GM21423 (cell line): ENCODE data around the gene CPLANE1.
"Not testable (repeated sequence)": the region's sequence is repeated elsewhere in the genome, so short reads cannot be mapped to it uniquely, and the experiment has no call there.

Source experiments
- ATAC-seq: cut with Tn5 transposase; IDR thresholded peaks from one replicate; pipeline ENCODE4 v1.9.1; 2021; ENCODE audit warnings: mild to moderate bottlenecking, moderate library complexity; ENCODE audit not compliant: unreplicated experiment

The CPLANE1 gene

GRCh38 chr5:37248970-37249814 lies at the start of gene CPLANE1:
Gene CPLANE1, minus strand, starts transcription at chr5:37249376. Its CDS starts 1,678 bp downstream, at chr5:37247698.
- peak; percentile 81 for ATAC-seq

GRCh38 chr5:37296313-37296712 lies 47.1 kb upstream of the CPLANE1 start:
- not testable (repeated sequence) for ATAC-seq

- no peak for ATAC-seq
Observed at GRCh38 chr5:37283214-37283820, 34.1 kb upstream of the CPLANE1 start.

GRCh38 chr5:37275511-37275910 lies 26.3 kb upstream of the CPLANE1 start:
- ATAC-seq: no peak

- no peak for ATAC-seq
Observed at GRCh38 chr5:37272511-37272910, 23.3 kb upstream of the CPLANE1 start.

- not testable (repeated sequence) for ATAC-seq
Observed at GRCh38 chr5:37268100-37268499, 18.9 kb upstream of the CPLANE1 start.

- no peak for ATAC-seq
Observed at GRCh38 chr5:37255774-37256358, 6.7 kb upstream of the CPLANE1 start.

- no peak for ATAC-seq
Observed at GRCh38 chr5:37254581-37254980, 5.4 kb upstream of the CPLANE1 start.

- ATAC-seq: no peak
Observed at GRCh38 chr5:37251665-37252064, 2.5 kb upstream of the CPLANE1 start.

- ATAC-seq: no peak
Observed at GRCh38 chr5:37249815-37250164, 614 bp upstream of the CPLANE1 start.

GRCh38 chr5:37248421-37248969 lies 681 bp downstream of the CPLANE1 start:
- ATAC-seq: no peak

- no peak for ATAC-seq
Observed at GRCh38 chr5:37247496-37247895, 1.7 kb downstream of the CPLANE1 start.

- ATAC-seq: no peak
Observed at GRCh38 chr5:37247036-37247435, 2.1 kb downstream of the CPLANE1 start.

GRCh38 chr5:37234288-37234687 lies 14.9 kb downstream of the CPLANE1 start:
- ATAC-seq: no peak

GRCh38 chr5:37226377-37226776 lies 22.8 kb downstream of the CPLANE1 start:
- no peak for ATAC-seq

GRCh38 chr5:37222181-37222580 lies 27.0 kb downstream of the CPLANE1 start:
- no peak for ATAC-seq

GRCh38 chr5:37220426-37220825 lies 28.8 kb downstream of the CPLANE1 start:
- ATAC-seq: not testable (repeated sequence)

- not testable (repeated sequence) for ATAC-seq
Observed at GRCh38 chr5:37219384-37219783, 29.8 kb downstream of the CPLANE1 start.

GRCh38 chr5:37217976-37218375 lies 31.2 kb downstream of the CPLANE1 start:
- no peak for ATAC-seq

GRCh38 chr5:37214550-37214949 lies 34.6 kb downstream of the CPLANE1 start:
- no peak for ATAC-seq

GRCh38 chr5:37212096-37212495 lies 37.1 kb downstream of the CPLANE1 start:
- no peak for ATAC-seq

GRCh38 chr5:37211661-37212060 lies 37.5 kb downstream of the CPLANE1 start:
- no peak for ATAC-seq
